HCT116 (cell line): Measurements from ENCODE around the gene ERFE. TPM values are rescaled to one million over a fixed set of nuclear protein-coding genes. Genes with fewer than 3 reads are reported as not detected.

ENCODE experiments used
- ATAC-seq: fragments of 200-7000 bp; cut with Tn5 transposase; 2 replicates; pipeline ENCODE4 v1.9.1; 2020; ENCODE audit warnings: mild to moderate bottlenecking, moderate library complexity
- BruUV-seq: library from RNA; stranded (reverse); fragments of 400-500 nt; replicated peaks from 2 replicates; lab custom pipeline; 2021; lab: Mats Ljungman, UMichigan
- CTCF ChIA-PET: fragments of 300-600 bp; sonication (Branson Sonifier 250); formaldehyde crosslinking; loops from one replicate; lab custom pipeline; 2021; ENCODE audit warnings: antibody characterized with exemption; lab: Charles Lee
- POLR2A ChIA-PET: fragments of 300-600, 350-600 bp; sonication (Branson Sonifier 250); formaldehyde crosslinking; loops from one replicate; lab custom pipeline; 2021; ENCODE audit warnings: antibody characterized with exemption; lab: Charles Lee
- RAD21 ChIA-PET, 2 experiments: fragments of 300-600 bp; sonication (Branson Sonifier 250); formaldehyde crosslinking; loops; one replicate each; lab custom pipeline; 2023; ENCODE audit warnings: low total read pairs in 2 of 2; ENCODE audit not compliant: uncharacterized antibody in 2 of 2, unreplicated experiment in 2 of 2, low non-redundant PET in 1 of 2; lab: Charles Lee
- DNase-seq: peaks from one replicate; pipeline ENCODE4 v3.0.0-alpha.2; 2010; ENCODE audit warnings: low read depth, low spot score
- H2AFZ ChIP-seq: fragments of 200-600 bp; shearing (Covaris generic), sonication (generic); 2 replicates; pipeline ENCODE4 v1.6.1; 2017; ENCODE audit warnings: low read depth, mixed run types, mixed read lengths, antibody characterized with exemption, low read length; ENCODE audit not compliant: poor library complexity, severe bottlenecking
- H3K27ac ChIP-seq: 2 replicates; pipeline ENCODE4 v1.5.1; 2012; ENCODE audit warnings: low read depth, low read length
- H3K27me3 ChIP-seq: fragments of 200-600 bp; sonication (generic); 2 replicates; pipeline ENCODE4 v1.6.1; 2016; ENCODE audit warnings: mixed run types, low read length, mixed read lengths; ENCODE audit not compliant: insufficient read depth
- H3K36me3 ChIP-seq, 2 experiments: fragments of 200-500 bp in 1 of 2; fragments of 200-600 bp in 1 of 2; sonication (Bioruptor generic) in 1 of 2; sonication (generic) in 1 of 2; 2 replicates each; pipeline versions ENCODE4 v1.5.1 to v1.6.1; 2014 to 2016; ENCODE audit warnings: low read length in 2 of 2, inconsistent platforms in 1 of 2, mixed read lengths in 1 of 2, mixed run types in 1 of 2; ENCODE audit not compliant: insufficient read depth in 2 of 2, control insufficient read depth in 1 of 2
- H3K4me1 ChIP-seq, 2 experiments: fragments of 200-600 bp in 1 of 2; sonication (generic) in 1 of 2; 2 replicates each; pipeline versions ENCODE4 v1.5.1 to v1.6.1; 2012 to 2017; ENCODE audit warnings: low read length in 2 of 2, inconsistent platforms in 1 of 2, mild to moderate bottlenecking in 1 of 2, mixed read lengths in 1 of 2, mixed run types in 1 of 2, moderate library complexity in 1 of 2; ENCODE audit not compliant: insufficient read depth in 2 of 2, control insufficient read depth in 1 of 2
- H3K4me2 ChIP-seq: fragments of 200-600 bp; sonication (generic); 2 replicates; pipeline ENCODE4 v1.6.1; 2017; ENCODE audit warnings: mixed run types, low read length, mixed read lengths
- H3K4me3 ChIP-seq, 2 experiments: fragments of 200-600 bp in 1 of 2; sonication (generic) in 1 of 2; replicated peaks in 1 of 2; 2 replicates each; pipeline ENCODE4 v1.5.1; 2011 to 2016; ENCODE audit warnings: low read length in 2 of 2, control low read depth in 1 of 2, low read depth in 1 of 2, mild to moderate bottlenecking in 1 of 2, mixed read lengths in 1 of 2, mixed run types in 1 of 2
- H3K79me2 ChIP-seq: fragments of 200-600 bp; sonication (generic); 2 replicates; pipeline ENCODE4 v1.6.1; 2017; ENCODE audit warnings: mild to moderate bottlenecking, mixed run types, low read length, moderate library complexity, mixed read lengths; ENCODE audit not compliant: insufficient read depth
- H3K9ac ChIP-seq: fragments of 200-600 bp; sonication (generic); 2 replicates; pipeline ENCODE4 v1.6.1; 2016; ENCODE audit warnings: low read length, mixed read lengths
- H3K9me2 ChIP-seq: fragments of 200-600 bp; sonication (generic), shearing (Covaris generic); 2 replicates; pipeline ENCODE4 v1.6.1; 2017; ENCODE audit warnings: mixed run types, mild to moderate bottlenecking, moderate library complexity; ENCODE audit not compliant: insufficient read depth
- H3K9me3 ChIP-seq, 2 experiments: fragments of 200-500 bp in 1 of 2; fragments of 200-600 bp in 1 of 2; sonication (Bioruptor generic) in 1 of 2; sonication (generic) in 1 of 2; 2 replicates each; pipeline ENCODE4 v1.6.1; 2014 to 2017; ENCODE audit warnings: low read length in 2 of 2, mixed read lengths in 2 of 2, inconsistent platforms in 1 of 2, low read depth in 1 of 2, mild to moderate bottlenecking in 1 of 2, mixed run types in 1 of 2, moderate library complexity in 1 of 2; ENCODE audit not compliant: control insufficient read depth in 1 of 2, insufficient read depth in 1 of 2
- H4K20me1 ChIP-seq: fragments of 200-600 bp; sonication (generic), shearing (Covaris generic); 2 replicates; pipeline ENCODE4 v1.6.1; 2017; ENCODE audit warnings: mixed run types, mild to moderate bottlenecking, moderate library complexity; ENCODE audit not compliant: insufficient read depth
- CEBPB ChIP-seq: IDR thresholded peaks from 2 replicates; pipeline ENCODE4 v1.6.1; 2012; ENCODE audit warnings: low read depth
- ELF1 ChIP-seq: IDR thresholded peaks from 2 replicates; pipeline ENCODE4 v1.6.1; 2012; ENCODE audit warnings: low read depth, borderline replicate concordance
- FOSL1 ChIP-seq: IDR thresholded peaks from 2 replicates; pipeline ENCODE4 v1.6.1; 2012; ENCODE audit warnings: low read depth
- JUND ChIP-seq: IDR thresholded peaks from 2 replicates; pipeline ENCODE4 v1.6.1; 2012
- POLR2A ChIP-seq: IDR thresholded peaks from 2 replicates; pipeline ENCODE4 v1.7.0; 2011; ENCODE audit warnings: borderline replicate concordance; ENCODE audit not compliant: insufficient read depth, insufficient read length; ENCODE audit errors: extremely low read depth
- POLR2AphosphoS5 ChIP-seq: IDR thresholded peaks from 2 replicates; pipeline ENCODE4 v1.6.1; 2011; ENCODE audit warnings: mild to moderate bottlenecking, low read depth, low read length, moderate library complexity
- RAD21 ChIP-seq: IDR thresholded peaks from 2 replicates; pipeline ENCODE4 v1.6.1; 2012; ENCODE audit warnings: low read depth, mild to moderate bottlenecking
- SP1 ChIP-seq: IDR thresholded peaks from 2 replicates; pipeline ENCODE4 v1.6.1; 2012; ENCODE audit warnings: low read depth
- SRF ChIP-seq: IDR thresholded peaks from 2 replicates; pipeline ENCODE4 v1.6.1; 2012; ENCODE audit warnings: low read depth
- TCF7L2 ChIP-seq: IDR thresholded peaks from 2 replicates; pipeline ENCODE4 v1.7.0; 2011; ENCODE audit warnings: borderline replicate concordance, inconsistent platforms; ENCODE audit not compliant: insufficient read depth, insufficient read length; ENCODE audit errors: extremely low read depth
- YY1 ChIP-seq: IDR thresholded peaks from 2 replicates; pipeline ENCODE4 v1.6.1; 2011; ENCODE audit warnings: low read length, low read depth, moderate library complexity, mild to moderate bottlenecking; ENCODE audit not compliant: insufficient replicate concordance; ENCODE audit errors: extremely low read depth
- ZNF274 ChIP-seq: fragments of 200-500 bp; sonication (Bioruptor generic); IDR thresholded peaks from 2 replicates; pipeline ENCODE4 v1.6.1; 2014; ENCODE audit warnings: mild to moderate bottlenecking, low read depth, low read length, inconsistent platforms
- intact Hi-C: fragments of 100-400 bp; cut with micrococcal nuclease; formaldehyde crosslinking; loops from 2 replicates; pipeline ENCODE4 v1.10.0; 2022
- total RNA-seq: library from RNA; stranded (reverse); gene quantifications from one replicate; pipeline ENCODE4 v1.2.1, GENCODE V29; 2021; ENCODE audit not compliant: unreplicated experiment
- TF ChIP-seq, protein P1 (sequence below), 3 experiments: fragments of 200-600 bp in 1 of 3; sonication (generic) in 1 of 3; IDR thresholded peaks in 2 of 3; conservative IDR thresholded peaks in 1 of 3; 2 replicates each; pipeline ENCODE4 v1.5.1; 2012 to 2017; ENCODE audit warnings: low read depth in 2 of 3, low read length in 2 of 3, antibody characterized with exemption in 1 of 3, borderline replicate concordance in 1 of 3, control low read depth in 1 of 3, mild to moderate bottlenecking in 1 of 3, mixed read lengths in 1 of 3, mixed run types in 1 of 3, moderate library complexity in 1 of 3; ENCODE audit not compliant: insufficient read depth in 1 of 3
- TF ChIP-seq, protein P2 (sequence below): IDR thresholded peaks from 2 replicates; pipeline ENCODE4 v1.6.1; 2012

The ERFE gene
- total RNA-seq, 1 experiment from 2014 or later, result 17.3 TPM

GRCh38 chr2:238155051-238155760, 3.6 kb upstream of the ERFE start (continued):
- TF ChIP-seq POLR2AphosphoS5, result no peak

GRCh38 chr2:238155761-238156694, 2.7 kb upstream of the ERFE start:
- Histone ChIP-seq H3K4me3 (no peak overlapping the region), H3K9me3 (no peaks in the 10 kb centered on the region), H3K79me2 (no peaks in the 10 kb centered on the region), H3K27me3 (no peaks in the 10 kb centered on the region), H3K4me1 (peaks cover 4 to 12% of the 10 kb centered on the region in 2 experiments; a peak in 3 of 4 replicates), H4K20me1 (no peaks in the 10 kb centered on the region), H2AFZ (no peak overlapping the region), H3K27ac (no peak overlapping the region), H3K36me3 (no peaks in the 10 kb centered on the region), H3K9ac (no peak overlapping the region), H3K9me2 (no peaks in the 10 kb centered on the region)
- no peak for ATAC-seq
- no TSS peak for BruUV-seq
- CTCF ChIA-PET, result no interaction called here
- intact Hi-C loops, result no loop called here
- no peak for DNase-seq
- RAD21 ChIA-PET, result no interaction called here
- POLR2A ChIA-PET, result no interaction called here
- TF ChIP-seq RAD21 (no peak), YY1 (no peak), POLR2AphosphoS5 (no peak), CEBPB (no peak), JUND (no peak), POLR2A (no peak), SRF (no peak), ZNF274 (no peak), FOSL1 (no peak), ELF1 (no peak), SP1 (no peak), TCF7L2 (no peak)
- TF ChIP-seq, protein P1, sequence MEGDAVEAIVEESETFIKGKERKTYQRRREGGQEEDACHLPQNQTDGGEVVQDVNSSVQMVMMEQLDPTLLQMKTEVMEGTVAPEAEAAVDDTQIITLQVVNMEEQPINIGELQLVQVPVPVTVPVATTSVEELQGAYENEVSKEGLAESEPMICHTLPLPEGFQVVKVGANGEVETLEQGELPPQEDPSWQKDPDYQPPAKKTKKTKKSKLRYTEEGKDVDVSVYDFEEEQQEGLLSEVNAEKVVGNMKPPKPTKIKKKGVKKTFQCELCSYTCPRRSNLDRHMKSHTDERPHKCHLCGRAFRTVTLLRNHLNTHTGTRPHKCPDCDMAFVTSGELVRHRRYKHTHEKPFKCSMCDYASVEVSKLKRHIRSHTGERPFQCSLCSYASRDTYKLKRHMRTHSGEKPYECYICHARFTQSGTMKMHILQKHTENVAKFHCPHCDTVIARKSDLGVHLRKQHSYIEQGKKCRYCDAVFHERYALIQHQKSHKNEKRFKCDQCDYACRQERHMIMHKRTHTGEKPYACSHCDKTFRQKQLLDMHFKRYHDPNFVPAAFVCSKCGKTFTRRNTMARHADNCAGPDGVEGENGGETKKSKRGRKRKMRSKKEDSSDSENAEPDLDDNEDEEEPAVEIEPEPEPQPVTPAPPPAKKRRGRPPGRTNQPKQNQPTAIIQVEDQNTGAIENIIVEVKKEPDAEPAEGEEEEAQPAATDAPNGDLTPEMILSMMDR (IDR thresholded peaks at IDR 0.05 in 2 of 3, conservative IDR thresholded peaks at IDR 0.05 in 1 of 3; ENCODE audit: borderline replicate concordance in 1 of 3, insufficient read depth in 1 of 3, low read depth in 2 of 3, low read length in 2 of 3), result no peak
- TF ChIP-seq, protein P2, sequence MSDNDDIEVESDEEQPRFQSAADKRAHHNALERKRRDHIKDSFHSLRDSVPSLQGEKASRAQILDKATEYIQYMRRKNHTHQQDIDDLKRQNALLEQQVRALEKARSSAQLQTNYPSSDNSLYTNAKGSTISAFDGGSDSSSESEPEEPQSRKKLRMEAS, result no peak
- TF ChIP-seq, all 23 proteins: peak for 0
- H3K4me2 ChIP-seq, result no peak overlapping the region
